Measurements from ENCODE around the gene SMYD3.
"Not testable (repeated sequence)": the region's sequence is repeated elsewhere in the genome, so short reads cannot be mapped to it uniquely, and the experiment has no call there.

The SMYD3 gene

GRCh38 chr1:245718951-245719350, 788.1 kb downstream of the SMYD3 start:
- no peak for TF ChIP-seq CTCF (IDR thresholded peaks at IDR 0.05; ENCODE audit: low read depth, low read length)
- no peak for DNase-seq

GRCh38 chr1:245718123-245718522, 789.0 kb downstream of the SMYD3 start:
- H3K36me3 ChIP-seq, result no peaks in the 10 kb centered on the region; the same call in none of the 2 replicates
- no peaks in the 10 kb centered on the region for H3K27me3 ChIP-seq
- no peak for DNase-seq
- no peak for TF ChIP-seq CTCF (IDR thresholded peaks at IDR 0.05; ENCODE audit: low read depth, low read length)
- H3K4me1 ChIP-seq, result no peaks in the 10 kb centered on the region
- H3K4me3 ChIP-seq (ENCODE audit: low read depth, low read length), result no peak overlapping the region
- no peaks in the 10 kb centered on the region; the same call in 1 of the 2 replicates for H3K9me3 ChIP-seq

More at GRCh38 chr1:245718951-245719350, 788.1 kb downstream of the SMYD3 start:
- no peak overlapping the region for H3K4me3 ChIP-seq (ENCODE audit: low read depth, low read length)
- H3K27me3 ChIP-seq, result no peaks in the 10 kb centered on the region
- no peaks in the 10 kb centered on the region for H3K4me1 ChIP-seq
- no peaks in the 10 kb centered on the region; the same call in none of the 2 replicates for H3K36me3 ChIP-seq
- no peaks in the 10 kb centered on the region; the same call in 1 of the 2 replicates for H3K9me3 ChIP-seq

- TF ChIP-seq CTCF (IDR thresholded peaks at IDR 0.05; ENCODE audit: low read depth, low read length), result no peak
- no peak for DNase-seq
- Histone ChIP-seq H3K4me1 (no peaks in the 10 kb centered on the region), H3K27me3 (no peaks in the 10 kb centered on the region), H3K9me3 (no peaks in the 10 kb centered on the region; the same call in 1 of the 2 replicates), H3K36me3 (no peaks in the 10 kb centered on the region; the same call in none of the 2 replicates), H3K4me3 (ENCODE audit: low read depth, low read length) (no peak overlapping the region)
These were observed 789.5 kb downstream of the SMYD3 start for GRCh38 chr1:245717611-245718010.

GRCh38 chr1:245716561-245716960, 790.5 kb downstream of the SMYD3 start:
- Histone ChIP-seq H3K4me1 (no peaks in the 10 kb centered on the region), H3K4me3 (ENCODE audit: low read depth, low read length) (no peak overlapping the region), H3K36me3 (no peaks in the 10 kb centered on the region; the same call in none of the 2 replicates), H3K9me3 (no peaks in the 10 kb centered on the region; the same call in 1 of the 2 replicates), H3K27me3 (no peaks in the 10 kb centered on the region)
- DNase-seq, result no peak
- no peak for TF ChIP-seq CTCF (IDR thresholded peaks at IDR 0.05; ENCODE audit: low read depth, low read length)

- H3K9me3 ChIP-seq, result no peaks in the 10 kb centered on the region; the same call in 1 of the 2 replicates
- TF ChIP-seq CTCF (IDR thresholded peaks at IDR 0.05; ENCODE audit: low read depth, low read length), result no peak
- no peaks in the 10 kb centered on the region; the same call in none of the 2 replicates for H3K36me3 ChIP-seq
- H3K27me3 ChIP-seq, result no peaks in the 10 kb centered on the region
- H3K4me1 ChIP-seq, result no peaks in the 10 kb centered on the region
- no peak for DNase-seq
- no peak overlapping the region for H3K4me3 ChIP-seq (ENCODE audit: low read depth, low read length)
These were observed 791.1 kb downstream of the SMYD3 start for GRCh38 chr1:245715970-245716369.

- no peak for DNase-seq
- Histone ChIP-seq H3K27me3 (no peaks in the 10 kb centered on the region), H3K9me3 (no peaks in the 10 kb centered on the region; the same call in 1 of the 2 replicates), H3K4me1 (no peaks in the 10 kb centered on the region), H3K36me3 (no peaks in the 10 kb centered on the region; the same call in none of the 2 replicates), H3K4me3 (ENCODE audit: low read depth, low read length) (no peak overlapping the region)
- no peak for TF ChIP-seq CTCF (IDR thresholded peaks at IDR 0.05; ENCODE audit: low read depth, low read length)
These were observed 791.8 kb downstream of the SMYD3 start for GRCh38 chr1:245715291-245715701.

- H3K36me3 ChIP-seq; H3K4me1 ChIP-seq; DNase-seq; H3K4me3 ChIP-seq (ENCODE audit: low read depth, low read length); H3K9me3 ChIP-seq; H3K27me3 ChIP-seq: not testable (repeated sequence)
These were observed 793.1 kb downstream of the SMYD3 start for GRCh38 chr1:245714027-245714426.
